ENCODE results near the gene HSD17B10.
"Not testable (repeated sequence)": the region's sequence is repeated elsewhere in the genome, so short reads cannot be mapped to it uniquely, and the experiment has no call there.

The HSD17B10 gene

DNA sequence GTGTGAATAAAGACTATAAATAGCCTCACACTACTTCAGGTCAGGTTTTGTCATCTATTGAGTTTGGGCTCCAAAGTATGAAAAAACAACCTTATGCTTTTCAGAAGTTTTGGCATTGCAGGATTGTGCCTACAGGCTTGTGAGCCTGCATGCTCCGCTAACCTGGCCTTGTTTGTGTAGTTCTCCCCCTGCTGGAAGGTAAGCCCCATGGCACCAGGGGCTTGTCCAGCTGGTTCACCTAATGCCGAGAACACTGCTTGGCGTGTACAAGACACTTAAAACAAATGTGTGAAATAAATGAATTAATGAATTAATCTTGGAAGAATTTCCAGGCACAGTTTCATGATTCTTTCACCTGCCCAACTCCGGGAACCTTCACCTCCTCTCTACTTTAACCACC, 1.8 kb upstream of the HSD17B10 start:
- peak; percentile 54 for DNase-seq

DNA sequence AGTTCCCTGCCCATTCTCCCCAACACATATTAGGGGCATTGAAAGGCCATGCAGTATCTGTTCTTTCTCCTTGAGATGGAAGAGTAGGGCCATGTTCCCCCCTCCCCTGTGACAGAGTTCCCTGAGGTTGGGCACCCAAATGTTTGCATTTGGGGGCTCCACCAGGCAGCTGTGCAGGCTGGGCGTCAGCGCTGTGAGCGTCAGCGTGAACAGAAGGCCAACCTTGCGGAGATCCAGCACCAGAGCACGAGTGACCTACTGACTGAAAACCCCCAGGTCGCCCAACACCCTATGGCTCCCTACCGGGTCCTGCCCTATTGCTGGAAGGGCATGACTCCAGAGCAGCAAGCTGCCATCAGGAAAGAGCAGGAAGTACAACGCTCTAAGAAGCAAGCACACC, 3.9 kb downstream of the HSD17B10 start:
- DNase-seq, result no peak

DNA sequence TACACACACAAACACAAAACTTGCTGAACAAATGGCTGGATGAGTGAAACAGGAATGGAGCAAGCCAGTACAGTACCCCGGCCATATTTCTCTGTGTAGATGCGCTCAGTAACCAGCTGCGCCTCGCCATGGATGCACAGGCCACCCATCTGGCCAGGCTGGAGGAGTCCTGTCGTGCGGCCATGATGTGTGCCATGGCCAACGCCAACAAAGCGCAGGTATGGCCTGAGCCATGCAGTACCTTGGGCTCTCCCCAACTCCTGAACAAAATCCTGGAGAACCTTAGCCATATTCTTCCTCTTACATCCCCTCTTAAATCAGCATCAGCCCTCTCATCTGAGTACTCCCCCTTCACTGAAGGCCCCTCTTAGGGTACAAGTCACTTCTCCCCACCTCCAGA, 4.4 kb downstream of the HSD17B10 start:
- DNase-seq, result no peak

DNA sequence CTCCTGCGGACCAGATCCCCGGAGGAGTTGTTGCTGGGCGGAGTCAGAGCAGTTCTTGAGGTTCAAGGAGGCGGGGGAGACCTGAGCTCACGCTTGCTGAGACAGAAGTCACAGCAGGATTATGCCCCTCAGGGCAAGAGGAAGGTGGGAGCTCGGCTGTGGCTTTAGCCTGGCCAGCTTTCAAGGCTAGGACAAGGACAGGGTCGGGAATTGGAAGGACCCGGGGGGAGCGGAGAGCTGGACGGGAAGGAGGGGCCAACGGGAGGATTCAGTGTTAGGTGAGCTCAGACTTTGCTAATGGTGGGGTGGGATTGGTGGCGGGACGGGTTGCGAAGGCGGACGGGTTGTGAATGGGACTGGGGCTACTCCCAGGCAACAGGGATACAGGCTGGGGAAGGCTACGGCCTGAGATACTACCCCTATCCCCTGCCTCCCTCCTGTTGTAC, 11.3 kb downstream of the HSD17B10 start, which contains the start of gene RIBC1:
Gene RIBC1 (plus strand): TSS at position 13 of the 446 bp plus-strand sequence. CDS start 3,404 bp downstream, outside the sequence.
- DNase-seq, result no peak

DNA sequence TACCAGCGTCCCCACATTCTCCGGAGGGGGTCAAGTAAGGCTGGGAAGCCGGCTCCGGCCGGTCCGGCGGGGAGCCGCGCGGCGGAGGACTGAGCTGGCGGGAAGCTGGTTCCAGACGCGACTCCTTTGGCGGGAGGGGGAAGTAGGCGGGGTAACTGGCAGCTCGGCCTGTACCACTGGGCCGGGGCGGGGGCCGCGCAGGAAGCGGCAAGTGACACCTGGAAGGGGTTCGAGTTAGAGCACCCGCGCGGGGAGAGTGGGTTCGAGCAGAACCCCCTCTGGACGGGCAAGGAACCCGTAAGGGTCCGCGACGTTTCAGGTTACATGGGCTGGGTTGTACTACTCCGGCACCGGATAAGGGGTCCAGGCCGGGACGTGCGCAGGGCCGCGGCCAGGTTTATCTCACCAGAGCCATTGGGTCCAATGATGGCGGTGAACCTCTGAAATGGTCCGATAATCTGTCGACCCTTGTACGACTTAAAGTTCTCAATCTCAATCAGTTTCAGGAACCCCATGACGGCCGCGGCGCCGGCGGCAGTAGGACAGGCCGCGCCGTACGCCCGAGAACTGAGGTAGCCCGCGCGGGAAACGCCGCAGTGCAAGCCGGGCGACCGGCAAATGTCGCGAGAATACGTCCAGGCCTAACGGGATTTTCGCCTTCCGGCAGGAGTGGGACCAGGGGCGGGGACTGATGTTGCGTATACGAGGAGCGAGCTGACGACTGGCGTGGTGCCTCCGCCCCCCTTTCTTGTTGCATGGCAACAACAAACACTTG, 11.9 kb downstream of the HSD17B10 start, which contains the start of gene SMC1A:
Gene SMC1A (minus strand): TSS at position 569 of the 775 bp plus-strand sequence. CDS start 54 bp downstream, at position 515.
- DNase-seq, result peak; percentile 98

DNA sequence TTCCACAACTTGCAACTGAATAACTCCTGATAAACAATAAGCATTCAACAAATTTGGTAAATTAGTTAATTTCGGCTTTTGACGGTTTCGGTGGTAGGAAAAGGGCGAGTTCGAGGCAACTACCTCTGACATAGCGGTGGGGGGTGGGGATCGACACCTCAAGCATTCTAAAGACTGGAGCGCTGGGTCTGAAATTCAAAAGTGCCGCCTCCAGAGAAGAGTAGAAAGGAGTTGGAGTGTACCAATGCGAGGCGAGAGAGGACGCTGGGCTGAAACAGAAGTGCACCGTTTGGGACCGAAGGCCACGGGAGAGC, 12.4 kb downstream of the HSD17B10 start:
- peak; percentile 45 for DNase-seq

DNA sequence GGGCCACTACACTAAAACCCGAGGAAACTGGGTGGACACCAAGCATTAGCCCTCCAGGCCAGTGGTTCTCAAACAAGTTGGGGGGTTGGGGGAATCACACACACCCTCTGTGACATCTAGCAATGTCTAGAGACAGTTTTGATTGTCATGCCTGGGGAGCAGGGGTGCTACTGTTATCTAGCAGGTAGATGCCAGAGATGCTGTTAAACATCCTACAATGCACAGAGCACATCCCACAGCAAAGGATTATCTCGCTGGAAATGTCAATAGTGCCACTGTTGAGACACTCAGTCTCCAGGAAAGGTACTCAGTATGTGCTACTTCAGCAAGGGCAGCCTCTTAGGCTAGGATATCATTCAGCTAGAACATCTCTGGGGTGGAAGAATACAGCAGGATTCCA, 13.0 kb downstream of the HSD17B10 start:
- DNase-seq, result no peak

DNA sequence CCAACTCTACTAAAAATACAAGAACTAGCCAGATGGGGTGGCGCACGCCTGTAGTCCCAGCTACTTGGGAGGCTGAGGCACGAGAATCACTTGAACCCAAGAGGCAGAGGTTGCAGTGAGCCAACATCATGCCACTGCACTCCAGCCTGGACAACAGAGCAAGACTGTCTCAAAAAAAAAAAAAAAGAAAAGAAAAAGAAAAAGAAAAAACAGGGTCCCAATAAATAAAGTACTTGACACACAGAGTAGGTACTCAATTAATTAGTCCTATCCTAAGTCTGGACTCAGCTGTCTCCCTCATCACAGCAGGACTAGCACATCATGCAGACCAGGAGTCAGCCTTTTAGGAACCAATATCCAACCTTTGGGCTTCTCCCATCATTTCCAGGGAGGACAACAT, 13.8 kb downstream of the HSD17B10 start:
- not testable (repeated sequence) for DNase-seq

DNA sequence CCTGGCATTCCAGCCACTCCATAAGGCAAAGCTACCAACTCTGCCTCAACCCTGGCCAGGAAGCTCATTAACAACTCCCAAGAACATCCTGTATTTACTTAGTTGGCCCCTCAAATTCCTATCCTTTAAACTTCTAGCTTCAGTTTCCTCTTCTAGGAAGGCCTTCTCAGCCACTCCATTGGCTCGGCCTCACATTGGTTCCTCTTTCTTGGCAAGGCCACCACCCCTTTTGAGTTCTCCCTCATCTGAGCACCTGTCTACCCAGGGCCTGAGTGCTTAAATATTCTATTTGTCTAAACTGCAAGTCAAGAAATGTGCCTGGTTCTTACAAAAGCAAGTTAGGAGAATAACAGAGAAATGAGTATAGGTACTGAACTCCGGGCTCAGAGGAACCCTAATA, 21.7 kb downstream of the HSD17B10 start:
- no peak for DNase-seq

DNA sequence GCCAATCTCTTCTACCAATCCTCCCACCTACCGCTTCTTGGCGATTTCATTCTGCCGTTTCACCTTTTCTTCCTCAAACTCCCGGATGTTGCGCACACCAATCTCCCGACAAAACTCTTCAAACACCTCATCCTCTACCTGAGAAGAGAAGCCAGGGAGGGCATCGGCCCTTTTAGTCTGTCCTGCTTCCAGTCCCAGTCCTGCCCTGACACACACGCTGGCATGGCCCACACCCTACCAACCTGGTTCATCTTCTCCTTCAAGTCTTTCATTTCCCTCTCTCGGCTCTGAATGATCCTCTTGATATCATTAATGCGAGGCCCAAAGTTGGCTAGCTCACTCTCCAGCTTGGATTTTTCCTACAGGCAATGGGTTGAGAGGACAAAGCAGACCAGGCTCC, 30.6 kb downstream of the HSD17B10 start:
- no peak for DNase-seq

DNA sequence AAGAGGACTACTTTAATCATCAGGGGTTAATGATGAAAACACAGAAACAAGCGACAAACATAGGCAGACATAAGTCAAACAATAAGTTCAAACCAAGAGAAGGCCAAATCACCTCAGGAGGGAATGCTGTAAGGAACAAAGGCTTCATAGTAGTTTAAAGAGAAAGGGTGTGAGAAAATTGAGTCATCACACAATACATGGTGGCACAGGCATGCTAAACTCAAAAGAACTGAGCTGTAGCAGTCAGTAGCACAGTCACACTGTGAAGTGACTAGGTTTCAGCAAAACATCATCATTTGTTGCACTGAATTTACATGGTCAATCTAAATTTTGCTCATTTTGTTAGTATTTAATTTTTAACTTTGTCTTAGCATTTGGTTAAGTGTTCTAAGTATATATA, 36.0 kb downstream of the HSD17B10 start:
- no peak for DNase-seq

DNA sequence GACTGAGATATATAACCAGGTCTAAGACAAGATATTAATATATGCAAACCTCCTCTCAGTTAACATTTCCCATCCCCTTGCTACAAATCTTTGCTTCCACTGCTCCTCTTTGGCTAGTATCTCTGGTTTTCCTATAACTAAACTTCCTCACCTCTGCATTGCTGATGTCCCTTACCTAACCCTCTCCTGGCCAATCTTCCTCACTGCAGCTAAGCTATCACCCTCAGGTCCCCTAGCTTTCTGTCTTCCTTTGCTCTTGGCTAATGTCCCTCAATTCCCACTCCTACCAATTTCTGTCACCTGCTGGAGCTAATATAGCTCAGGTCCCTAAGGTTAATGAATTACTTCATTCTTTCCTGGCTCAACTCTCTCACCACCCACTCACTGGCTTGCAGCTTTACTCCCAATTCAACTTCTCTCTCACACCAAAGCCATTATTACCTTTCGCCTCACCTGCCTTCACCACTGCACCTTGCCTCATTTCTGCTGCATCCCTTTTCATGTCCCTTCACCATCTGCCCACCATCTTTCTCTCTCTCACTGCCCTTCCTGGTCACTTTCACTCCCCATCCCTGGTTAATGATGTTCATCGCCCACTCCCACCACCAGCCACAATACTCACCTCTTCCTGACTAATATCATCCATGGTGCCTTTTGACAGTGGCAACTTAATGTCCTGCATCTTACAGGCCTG, 38.4 kb downstream of the HSD17B10 start:
- DNase-seq, result no peak

DNA sequence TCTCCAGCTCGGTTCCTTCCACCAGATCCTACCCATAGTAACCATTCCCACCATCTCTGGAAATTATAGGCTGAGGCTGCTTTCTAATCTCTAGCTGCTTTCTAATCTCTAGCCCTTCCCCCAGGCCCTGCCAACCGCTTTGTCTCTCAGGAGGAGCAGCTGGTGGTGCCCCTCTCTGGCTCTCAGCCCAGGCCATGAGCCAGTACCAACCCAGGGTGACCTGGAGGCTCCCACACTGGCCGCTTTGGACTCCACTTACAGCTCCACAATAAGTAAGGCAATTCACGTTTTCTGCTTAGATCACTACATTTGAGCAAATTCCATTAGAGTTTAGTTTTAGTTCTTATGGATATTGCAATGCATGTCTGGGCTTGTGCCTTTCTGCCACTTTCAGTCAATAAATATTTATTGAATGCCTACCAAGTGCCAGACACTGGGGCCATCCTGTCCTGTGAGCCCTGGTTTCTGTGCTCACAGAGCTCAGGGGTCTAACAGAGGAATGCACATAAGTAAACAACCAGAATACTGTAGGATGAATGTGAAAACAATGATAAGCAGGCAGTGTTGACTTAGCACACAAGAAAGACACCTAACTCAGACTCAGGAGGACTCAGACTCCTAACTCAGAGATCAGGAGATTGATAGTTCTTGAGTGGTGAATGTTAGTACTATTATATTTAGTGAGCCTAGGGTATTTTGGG, 50.6 kb downstream of the HSD17B10 start:
- DNase-seq, result no peak

Data from NCI-H1092 (cell line).